Measurements from ENCODE around the gene JCAD. TPM values are rescaled to one million over a fixed set of nuclear protein-coding genes. Genes with fewer than 3 reads are reported as not detected.

Gene JCAD
- total RNA-seq, 2 donors from 2014 or later = 1.8 to 23.5 TPM

DNA sequence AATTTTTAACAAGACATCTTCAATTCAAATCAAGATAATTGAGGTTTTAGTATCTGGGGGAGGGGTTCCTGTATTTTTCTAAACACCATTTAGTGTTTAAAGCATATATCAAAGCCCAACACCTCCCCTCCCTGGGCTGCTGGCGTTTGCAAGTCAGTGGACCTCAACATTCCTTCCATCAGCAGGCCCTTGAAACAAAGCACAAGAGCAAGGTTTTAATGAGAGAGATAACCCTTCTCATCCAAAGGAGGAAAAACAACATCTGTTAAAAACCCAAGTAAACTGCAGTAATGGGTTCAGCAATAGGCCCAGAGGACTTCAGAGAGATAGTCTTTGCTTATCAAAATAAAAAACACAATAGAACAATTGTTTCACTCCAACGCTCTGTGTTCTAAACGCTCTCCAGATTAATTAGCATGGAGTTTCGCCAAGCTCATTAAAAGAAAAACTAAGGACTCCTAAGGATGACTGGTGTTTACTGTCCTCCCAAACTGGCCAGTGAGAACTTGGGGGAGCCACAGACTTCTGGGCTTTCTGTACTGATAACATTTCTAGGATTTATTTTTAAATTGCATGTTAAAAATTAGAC is 2.5 kb downstream of the JCAD start:
- H3K9me3 ChIP-seq = no peaks in the 10 kb centered on the region
- H3K27ac ChIP-seq = no peak overlapping the region
- H3K4me3 ChIP-seq = no peak overlapping the region
- no peak for DNase-seq
- intact Hi-C loops (cut with DNase I) = no loop called here
- peaks cover 17% of the 10 kb centered on the region for H3K27me3 ChIP-seq
- H3K4me1 ChIP-seq = no peaks in the 10 kb centered on the region
- H3K9ac ChIP-seq (ENCODE audit: low read depth in 2 of 2, low read length in 2 of 2) = no peak overlapping the region
- H3K36me3 ChIP-seq = no peaks in the 10 kb centered on the region
- no peak for TF ChIP-seq CTCF (IDR thresholded peaks at IDR 0.05)

DNA sequence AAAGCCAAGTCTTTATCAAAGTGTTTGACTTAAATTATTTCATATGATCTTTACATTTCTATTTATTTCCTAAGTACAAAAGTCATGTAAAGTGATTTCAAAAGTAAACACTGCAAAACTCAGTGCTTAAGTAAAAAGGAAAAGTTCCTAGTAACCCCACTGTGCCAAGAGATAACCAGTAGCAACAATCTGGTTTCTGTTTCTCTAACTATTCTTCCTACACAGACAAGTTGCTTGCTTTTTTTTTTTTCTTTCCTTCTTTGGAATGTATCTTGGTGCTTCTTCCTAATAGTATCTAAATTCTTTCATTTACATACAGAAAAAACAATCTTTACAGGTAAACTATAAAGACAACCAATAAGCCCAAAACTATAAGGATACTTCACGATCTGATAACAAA is 3.1 kb downstream of the JCAD start:
- H3K36me3 ChIP-seq = no peaks in the 10 kb centered on the region
- no peak overlapping the region for H3K4me3 ChIP-seq
- intact Hi-C loops (cut with DNase I) = no loop called here
- no peak overlapping the region for H3K9ac ChIP-seq (ENCODE audit: low read depth in 2 of 2, low read length in 2 of 2)
- peaks cover 17% of the 10 kb centered on the region for H3K27me3 ChIP-seq
- no peaks in the 10 kb centered on the region for H3K4me1 ChIP-seq
- DNase-seq = no peak
- H3K9me3 ChIP-seq = no peaks in the 10 kb centered on the region
- no peak overlapping the region for H3K27ac ChIP-seq
- no peak for TF ChIP-seq CTCF (IDR thresholded peaks at IDR 0.05)

DNA sequence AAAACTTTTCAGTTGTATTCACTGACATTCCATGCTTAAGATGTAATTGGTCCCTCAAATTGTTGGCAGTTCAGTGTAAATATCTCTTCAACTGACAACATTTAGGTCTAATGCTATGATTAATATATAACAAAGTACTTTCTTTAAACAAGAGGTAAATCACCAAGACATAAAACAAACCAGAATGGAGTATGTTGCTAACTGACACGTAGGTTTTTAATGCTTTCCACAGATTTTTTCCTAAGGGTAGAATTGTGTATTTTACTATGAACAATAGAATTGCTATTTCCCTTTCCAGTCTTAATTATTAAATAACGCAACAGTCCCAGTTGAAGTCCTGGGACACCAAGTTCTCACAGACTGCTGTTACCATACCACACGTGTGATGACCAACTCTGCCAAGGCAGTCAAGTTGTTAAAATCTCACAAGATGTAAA is 4.1 kb downstream of the JCAD start:
- Histone ChIP-seq H3K4me1 (no peaks in the 10 kb centered on the region), H3K27ac (no peak overlapping the region), H3K4me3 (no peak overlapping the region), H3K9me3 (no peaks in the 10 kb centered on the region), H3K9ac (ENCODE audit: low read depth in 2 of 2, low read length in 2 of 2) (no peak overlapping the region), H3K36me3 (no peaks in the 10 kb centered on the region), H3K27me3 (peaks cover 12% of the 10 kb centered on the region)
- intact Hi-C loops (cut with DNase I) = no loop called here
- TF ChIP-seq CTCF (IDR thresholded peaks at IDR 0.05) = no peak
- DNase-seq = no peak

GRCh38 chr10:30052062-30052461 is 7.3 kb downstream of the JCAD start:
- Histone ChIP-seq H3K27ac (no peak overlapping the region), H3K9me3 (no peaks in the 10 kb centered on the region), H3K4me1 (no peaks in the 10 kb centered on the region), H3K27me3 (no peaks in the 10 kb centered on the region), H3K4me3 (no peak overlapping the region), H3K9ac (ENCODE audit: low read depth in 2 of 2, low read length in 2 of 2) (no peak overlapping the region), H3K36me3 (no peaks in the 10 kb centered on the region)
- intact Hi-C loops (cut with DNase I) = no loop called here
- DNase-seq = no peak
- TF ChIP-seq CTCF (IDR thresholded peaks at IDR 0.05) = no peak

DNA sequence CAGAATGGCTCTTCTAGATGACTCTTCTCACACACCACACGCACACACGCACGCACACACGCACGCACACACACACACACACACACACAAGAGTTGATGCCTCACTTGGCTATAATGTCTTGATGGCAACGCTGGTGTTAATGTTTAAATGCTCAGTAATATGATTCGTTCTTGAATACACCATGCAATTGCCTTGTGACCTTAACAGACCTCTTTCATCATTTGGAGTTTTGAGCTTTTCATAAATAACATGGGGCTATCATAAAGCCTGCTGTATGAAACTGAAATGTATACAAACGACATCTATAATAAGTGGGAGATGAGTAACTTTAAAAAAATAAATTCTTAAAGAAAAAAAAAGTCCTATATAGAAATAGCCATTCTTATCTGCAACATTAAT is 8.2 kb downstream of the JCAD start:
- Histone ChIP-seq H3K9me3 (no peaks in the 10 kb centered on the region), H3K9ac (ENCODE audit: low read depth in 2 of 2, low read length in 2 of 2) (no peak overlapping the region), H3K4me1 (no peaks in the 10 kb centered on the region), H3K27me3 (no peaks in the 10 kb centered on the region), H3K36me3 (no peaks in the 10 kb centered on the region), H3K4me3 (no peak overlapping the region), H3K27ac (no peak overlapping the region)
- DNase-seq = no peak
- TF ChIP-seq CTCF (IDR thresholded peaks at IDR 0.05) = no peak
- intact Hi-C loops (cut with DNase I) = no loop called here

Data from colonic mucosa (tissue), 4 donors.